Measurements from ENCODE around the gene NXPE3.

NXPE3 gene

DNA sequence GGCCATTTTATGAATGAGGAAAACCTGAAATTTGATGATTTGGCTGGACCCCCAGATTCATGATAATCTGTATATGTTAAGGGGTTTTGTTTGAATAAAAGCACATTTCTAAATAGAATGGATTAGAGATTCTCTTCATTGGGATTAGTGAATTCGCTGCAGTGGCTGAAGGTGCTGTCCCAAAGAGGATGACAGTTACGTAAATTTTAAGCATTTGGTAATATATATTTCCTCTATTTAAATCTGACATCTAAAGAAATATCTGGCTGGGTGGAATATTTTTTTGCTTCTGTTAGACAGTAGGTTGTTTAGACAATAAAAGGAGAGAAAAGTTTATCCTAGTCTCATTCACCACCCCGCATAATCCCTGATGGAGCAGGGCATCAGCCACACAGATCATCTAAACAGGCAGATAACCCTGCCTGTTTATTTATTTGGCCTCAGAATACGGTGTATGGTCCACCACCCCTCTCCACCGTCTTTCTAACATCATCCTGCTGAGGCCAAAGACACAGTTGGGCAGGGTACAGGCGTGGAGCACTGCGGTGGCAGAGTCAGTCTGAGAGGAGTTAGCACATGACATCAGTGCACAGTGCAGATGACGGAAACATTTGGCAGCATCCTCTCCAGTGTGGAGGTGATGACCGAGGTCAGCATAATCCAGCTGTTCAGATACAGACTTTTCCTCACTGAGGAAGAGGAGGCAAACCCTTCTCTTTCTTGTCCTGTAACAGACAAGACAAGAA, 49.9 kb downstream of the NXPE3 start:
- TF ChIP-seq, protein P1, sequence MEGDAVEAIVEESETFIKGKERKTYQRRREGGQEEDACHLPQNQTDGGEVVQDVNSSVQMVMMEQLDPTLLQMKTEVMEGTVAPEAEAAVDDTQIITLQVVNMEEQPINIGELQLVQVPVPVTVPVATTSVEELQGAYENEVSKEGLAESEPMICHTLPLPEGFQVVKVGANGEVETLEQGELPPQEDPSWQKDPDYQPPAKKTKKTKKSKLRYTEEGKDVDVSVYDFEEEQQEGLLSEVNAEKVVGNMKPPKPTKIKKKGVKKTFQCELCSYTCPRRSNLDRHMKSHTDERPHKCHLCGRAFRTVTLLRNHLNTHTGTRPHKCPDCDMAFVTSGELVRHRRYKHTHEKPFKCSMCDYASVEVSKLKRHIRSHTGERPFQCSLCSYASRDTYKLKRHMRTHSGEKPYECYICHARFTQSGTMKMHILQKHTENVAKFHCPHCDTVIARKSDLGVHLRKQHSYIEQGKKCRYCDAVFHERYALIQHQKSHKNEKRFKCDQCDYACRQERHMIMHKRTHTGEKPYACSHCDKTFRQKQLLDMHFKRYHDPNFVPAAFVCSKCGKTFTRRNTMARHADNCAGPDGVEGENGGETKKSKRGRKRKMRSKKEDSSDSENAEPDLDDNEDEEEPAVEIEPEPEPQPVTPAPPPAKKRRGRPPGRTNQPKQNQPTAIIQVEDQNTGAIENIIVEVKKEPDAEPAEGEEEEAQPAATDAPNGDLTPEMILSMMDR (conservative IDR thresholded peaks at IDR 0.05; ENCODE audit: low read length): no peak
- no peak for TF ChIP-seq EZH2phosphoT487 (IDR thresholded peaks at IDR 0.05; ENCODE audit: borderline replicate concordance)
- Histone ChIP-seq H3K36me3 (ENCODE audit: insufficient read depth, low read length) (no peaks in the 10 kb centered on the region), H3K4me3 (ENCODE audit: low read length, poor library complexity, severe bottlenecking) (peak overlapping the region; percentile 78), H3K27me3 (ENCODE audit: insufficient read depth, low read length, poor library complexity, severe bottlenecking) (no peaks in the 10 kb centered on the region), H3K9me3 (ENCODE audit: insufficient read depth, low read depth, low read length) (no peaks in the 10 kb centered on the region), H3K9ac (ENCODE audit: low read depth, low read length, poor library complexity, severe bottlenecking) (peak overlapping the region; percentile 83), H3K9me2 (replicated peaks; ENCODE audit: low read depth, low read length) (no peaks in the 10 kb centered on the region), H3K4me1 (ENCODE audit: insufficient read depth, low read length, poor library complexity, severe bottlenecking) (peaks cover 58% of the 10 kb centered on the region), H3K79me2 (ENCODE audit: insufficient read depth, low read length) (peaks cover 56% of the 10 kb centered on the region), H3K4me2 (ENCODE audit: low read depth, low read length, poor library complexity, severe bottlenecking) (peak overlapping the region; percentile 78), H4K20me1 (ENCODE audit: insufficient read depth, low read length, poor library complexity, severe bottlenecking) (no peaks in the 10 kb centered on the region), H3F3A (ENCODE audit: low read depth) (no peaks in the 10 kb centered on the region), H2AFZ (ENCODE audit: low read length) (no peak overlapping the region)

DNA sequence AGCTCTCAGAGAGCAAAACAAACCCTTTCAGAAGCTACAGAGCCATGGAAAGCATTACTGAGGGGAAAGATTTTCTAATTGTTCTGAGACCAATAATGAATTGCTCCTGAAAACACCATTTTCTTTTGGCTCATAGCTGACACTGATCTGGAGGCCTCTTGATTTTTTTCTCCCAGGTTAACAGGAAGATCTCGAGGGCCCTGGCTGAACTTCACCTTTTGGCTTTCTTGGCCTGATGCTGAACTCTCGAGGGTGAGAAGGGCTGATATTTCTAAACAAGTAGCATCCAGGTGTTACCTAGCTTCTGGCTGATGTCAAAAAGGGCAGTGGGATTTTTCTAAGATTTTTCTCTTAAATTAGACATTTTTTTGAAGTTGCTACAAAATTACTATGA, 50.4 kb downstream of the NXPE3 start:
- H3K9me3 ChIP-seq (ENCODE audit: insufficient read depth, low read depth, low read length): no peaks in the 10 kb centered on the region
- no peak overlapping the region for H2AFZ ChIP-seq (ENCODE audit: low read length)
- H3K4me3 ChIP-seq (ENCODE audit: low read length, poor library complexity, severe bottlenecking): peak overlapping the region; percentile 78
- peak overlapping the region; percentile 83 for H3K9ac ChIP-seq (ENCODE audit: low read depth, low read length, poor library complexity, severe bottlenecking)
- peak overlapping the region; percentile 78 for H3K4me2 ChIP-seq (ENCODE audit: low read depth, low read length, poor library complexity, severe bottlenecking)
- H3K9me2 ChIP-seq (replicated peaks; ENCODE audit: low read depth, low read length): no peaks in the 10 kb centered on the region
- TF ChIP-seq, protein P1 (conservative IDR thresholded peaks at IDR 0.05; ENCODE audit: low read length): no peak
- TF ChIP-seq EZH2phosphoT487 (IDR thresholded peaks at IDR 0.05; ENCODE audit: borderline replicate concordance): no peak
- H4K20me1 ChIP-seq (ENCODE audit: insufficient read depth, low read length, poor library complexity, severe bottlenecking): no peaks in the 10 kb centered on the region
- H3K79me2 ChIP-seq (ENCODE audit: insufficient read depth, low read length): peaks cover 61% of the 10 kb centered on the region
- no peaks in the 10 kb centered on the region for H3K36me3 ChIP-seq (ENCODE audit: insufficient read depth, low read length)
- peaks cover 61% of the 10 kb centered on the region for H3K4me1 ChIP-seq (ENCODE audit: insufficient read depth, low read length, poor library complexity, severe bottlenecking)
- no peaks in the 10 kb centered on the region for H3K27me3 ChIP-seq (ENCODE audit: insufficient read depth, low read length, poor library complexity, severe bottlenecking)
- H3F3A ChIP-seq (ENCODE audit: low read depth): no peaks in the 10 kb centered on the region

DNA sequence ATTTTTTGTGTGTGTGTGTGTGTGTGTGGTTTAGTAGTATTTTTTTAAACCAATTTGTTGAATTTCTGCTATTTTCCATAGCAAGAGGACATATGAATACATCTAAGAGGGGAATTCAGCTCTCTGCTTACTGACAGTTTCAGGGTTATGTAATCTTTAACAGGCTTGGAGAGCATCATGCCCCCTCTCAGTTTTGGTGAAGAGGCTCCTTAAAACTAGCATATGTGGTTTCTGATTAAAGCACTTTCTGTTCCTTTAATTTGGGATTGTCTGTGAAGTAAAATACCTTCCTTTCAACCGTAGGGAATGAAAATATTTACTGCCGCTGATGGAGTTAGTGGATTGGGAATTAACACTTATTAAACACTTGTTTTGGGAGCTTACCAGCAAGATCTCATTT, 50.9 kb downstream of the NXPE3 start:
- Histone ChIP-seq H3K4me2 (ENCODE audit: low read depth, low read length, poor library complexity, severe bottlenecking) (peak overlapping the region; percentile 78), H3K4me3 (ENCODE audit: low read length, poor library complexity, severe bottlenecking) (peak overlapping the region; percentile 78)

More for the DNA sequence above, 50.9 kb downstream of the NXPE3 start:
- Histone ChIP-seq H3K9ac (ENCODE audit: low read depth, low read length, poor library complexity, severe bottlenecking) (peak overlapping the region; percentile 83), H3K79me2 (ENCODE audit: insufficient read depth, low read length) (peaks cover 66% of the 10 kb centered on the region), H4K20me1 (ENCODE audit: insufficient read depth, low read length, poor library complexity, severe bottlenecking) (no peaks in the 10 kb centered on the region), H3K9me2 (replicated peaks; ENCODE audit: low read depth, low read length) (no peaks in the 10 kb centered on the region), H3F3A (ENCODE audit: low read depth) (no peaks in the 10 kb centered on the region), H2AFZ (ENCODE audit: low read length) (no peak overlapping the region), H3K4me1 (ENCODE audit: insufficient read depth, low read length, poor library complexity, severe bottlenecking) (peaks cover 61% of the 10 kb centered on the region), H3K27me3 (ENCODE audit: insufficient read depth, low read length, poor library complexity, severe bottlenecking) (no peaks in the 10 kb centered on the region), H3K36me3 (ENCODE audit: insufficient read depth, low read length) (no peaks in the 10 kb centered on the region), H3K9me3 (ENCODE audit: insufficient read depth, low read depth, low read length) (no peaks in the 10 kb centered on the region)
- no peak for TF ChIP-seq EZH2phosphoT487 (IDR thresholded peaks at IDR 0.05; ENCODE audit: borderline replicate concordance)
- TF ChIP-seq, protein P1 (conservative IDR thresholded peaks at IDR 0.05; ENCODE audit: low read length): no peak

Data from Loucy (cell line).